Superior temporal gyrus (tissue), 1 donor: Measurements from ENCODE around the gene CARS2.
"Not testable (repeated sequence)": the region's sequence is repeated elsewhere in the genome, so short reads cannot be mapped to it uniquely, and the experiment has no call there.

Experiments used
- DNase-seq: peaks from one replicate; pipeline ENCODE4 v3.0.0-alpha.2; 2016; ENCODE audit errors: extremely low spot score

CARS2 gene

GRCh38 chr13:110706570-110707372 lies 855 bp upstream of the CARS2 start:
- DNase-seq = no peak

- DNase-seq = no peak
Observed at GRCh38 chr13:110705356-110705825, 525 bp downstream of the CARS2 start.

GRCh38 chr13:110702591-110703526 lies 3.1 kb downstream of the CARS2 start:
- DNase-seq = no peak

DNA sequence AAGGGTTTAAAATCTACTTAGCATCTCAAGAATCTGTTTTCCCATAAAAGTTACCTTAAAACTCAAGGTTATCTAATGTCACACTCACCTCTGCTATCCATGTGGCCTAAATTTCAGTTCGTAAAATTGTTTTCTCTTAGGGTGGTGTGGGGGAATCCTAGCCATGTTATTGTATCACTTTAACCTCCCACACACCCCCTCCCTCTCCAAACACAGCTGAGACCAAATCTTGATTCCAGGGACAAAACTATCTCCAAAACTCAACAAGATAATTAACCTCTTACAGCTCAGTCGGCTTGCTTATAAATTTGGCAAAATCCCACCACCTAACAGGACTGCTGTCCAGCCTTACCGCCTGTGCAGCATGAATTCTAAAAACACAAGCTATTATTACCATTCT lies 3.8 kb downstream of the CARS2 start:
- DNase-seq = no peak

DNA sequence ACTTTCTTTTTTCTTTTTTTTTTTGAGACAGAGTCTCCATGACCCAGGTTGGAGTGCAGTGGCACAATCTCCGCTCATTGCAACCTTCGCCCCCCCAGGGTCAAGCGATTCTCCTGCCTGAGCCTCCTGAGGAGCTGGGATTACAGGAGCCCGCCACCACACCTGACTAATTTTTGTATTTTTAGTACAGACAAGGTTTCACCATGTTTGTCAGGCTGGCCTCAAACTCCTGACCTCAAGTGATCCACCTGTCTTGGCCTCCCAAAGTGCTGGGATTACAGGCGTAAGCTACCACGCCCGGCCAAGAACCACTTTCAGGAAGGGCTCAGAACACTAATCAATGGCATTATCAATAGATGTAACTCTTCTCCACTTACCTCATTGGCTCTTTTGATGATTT lies 4.9 kb downstream of the CARS2 start:
- not testable (repeated sequence) for DNase-seq

DNA sequence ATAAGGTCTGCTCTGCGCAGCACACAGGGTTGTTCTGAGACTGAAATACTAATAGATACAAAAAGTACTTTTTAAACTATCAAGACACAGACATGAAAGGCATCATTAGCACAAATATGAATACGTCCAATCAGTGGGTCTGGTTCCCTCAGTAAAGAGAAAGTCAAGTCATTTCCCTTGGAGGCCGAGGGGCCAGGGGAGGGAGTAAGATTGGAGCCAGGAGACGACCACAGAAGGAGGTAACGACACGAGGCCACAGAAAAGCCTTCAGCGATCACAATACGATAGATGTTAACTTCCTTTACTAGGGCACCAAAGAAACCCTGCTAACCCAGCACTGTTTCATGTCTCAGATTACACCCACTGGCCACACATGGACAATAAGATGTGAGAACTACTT lies 5.3 kb downstream of the CARS2 start:
- DNase-seq = no peak

GRCh38 chr13:110700186-110700585 lies 5.7 kb downstream of the CARS2 start:
- no peak for DNase-seq

GRCh38 chr13:110699148-110700145 lies 6.5 kb downstream of the CARS2 start:
- DNase-seq = no peak

- no peak for DNase-seq
Observed at GRCh38 chr13:110698689-110699088, 7.2 kb downstream of the CARS2 start.

DNA sequence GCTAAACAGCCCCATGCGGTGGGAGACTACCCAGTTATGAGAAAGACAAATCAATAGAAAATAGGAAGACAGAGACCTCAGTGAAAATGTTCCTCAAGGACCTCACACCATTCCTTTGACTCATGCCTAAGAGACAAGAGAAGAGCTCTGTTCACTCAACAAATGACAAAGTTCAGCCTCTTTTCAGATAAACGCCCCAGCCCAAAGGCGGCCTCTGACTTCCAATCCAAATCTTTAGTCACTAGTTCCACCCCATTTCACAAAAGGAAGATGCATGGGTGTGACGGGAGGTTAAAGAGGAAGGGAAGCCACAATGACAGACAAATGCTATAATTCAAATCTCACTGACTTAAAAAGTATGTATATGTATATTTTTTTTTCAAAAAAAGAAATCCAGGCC lies 8.1 kb downstream of the CARS2 start:
- DNase-seq = no peak

- no peak for DNase-seq
Observed at GRCh38 chr13:110696776-110697175, 9.1 kb downstream of the CARS2 start.

DNA sequence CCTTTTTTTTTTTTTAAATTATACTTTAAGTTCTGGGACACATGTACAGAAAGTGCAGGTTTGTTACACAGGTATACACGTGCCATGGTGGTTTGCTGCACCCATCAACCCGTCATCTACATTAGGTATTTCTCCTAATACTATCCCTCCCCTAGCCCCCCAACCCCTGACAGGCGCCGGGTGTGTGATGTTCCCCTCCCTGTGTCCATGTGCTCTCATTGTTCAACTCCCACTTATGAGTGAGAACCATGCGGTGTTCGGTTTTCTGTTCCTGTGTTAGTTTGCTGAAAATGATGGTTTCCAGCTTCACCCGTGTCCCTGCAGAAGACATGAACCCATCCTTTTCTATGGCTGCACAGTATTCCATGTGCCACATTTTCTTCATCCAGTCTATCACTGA lies 10.1 kb downstream of the CARS2 start:
- not testable (repeated sequence) for DNase-seq

GRCh38 chr13:110690516-110690915 lies 15.4 kb downstream of the CARS2 start:
- DNase-seq = no peak

DNA sequence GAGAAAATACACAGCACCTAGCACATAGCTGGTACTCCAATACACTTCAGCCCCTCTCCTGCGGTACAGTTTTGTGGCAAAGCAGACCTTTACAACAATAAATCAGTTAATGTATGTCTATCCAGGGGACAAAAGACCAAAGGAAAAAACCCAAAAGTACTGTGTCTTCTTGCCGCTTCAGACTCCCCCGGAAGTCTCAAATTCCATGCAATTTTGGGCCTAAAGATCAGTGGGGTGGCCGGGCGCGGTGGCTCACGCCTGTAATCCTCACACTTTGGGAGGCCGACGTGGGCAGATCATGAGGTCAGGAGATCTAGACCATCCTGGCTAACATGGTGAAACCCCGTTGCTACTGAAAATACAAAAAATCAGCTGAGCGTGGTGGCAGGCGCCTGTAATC lies 16.2 kb downstream of the CARS2 start:
- no peak for DNase-seq

GRCh38 chr13:110689041-110689440 lies 16.9 kb downstream of the CARS2 start:
- DNase-seq = no peak

GRCh38 chr13:110687736-110688135 lies 18.2 kb downstream of the CARS2 start:
- no peak for DNase-seq

GRCh38 chr13:110685305-110686020 lies 20.5 kb downstream of the CARS2 start:
- no peak for DNase-seq

- no peak for DNase-seq
Observed at GRCh38 chr13:110684388-110685056, 21.4 kb downstream of the CARS2 start.

GRCh38 chr13:110683921-110684320 lies 22.0 kb downstream of the CARS2 start:
- DNase-seq = no peak

DNA sequence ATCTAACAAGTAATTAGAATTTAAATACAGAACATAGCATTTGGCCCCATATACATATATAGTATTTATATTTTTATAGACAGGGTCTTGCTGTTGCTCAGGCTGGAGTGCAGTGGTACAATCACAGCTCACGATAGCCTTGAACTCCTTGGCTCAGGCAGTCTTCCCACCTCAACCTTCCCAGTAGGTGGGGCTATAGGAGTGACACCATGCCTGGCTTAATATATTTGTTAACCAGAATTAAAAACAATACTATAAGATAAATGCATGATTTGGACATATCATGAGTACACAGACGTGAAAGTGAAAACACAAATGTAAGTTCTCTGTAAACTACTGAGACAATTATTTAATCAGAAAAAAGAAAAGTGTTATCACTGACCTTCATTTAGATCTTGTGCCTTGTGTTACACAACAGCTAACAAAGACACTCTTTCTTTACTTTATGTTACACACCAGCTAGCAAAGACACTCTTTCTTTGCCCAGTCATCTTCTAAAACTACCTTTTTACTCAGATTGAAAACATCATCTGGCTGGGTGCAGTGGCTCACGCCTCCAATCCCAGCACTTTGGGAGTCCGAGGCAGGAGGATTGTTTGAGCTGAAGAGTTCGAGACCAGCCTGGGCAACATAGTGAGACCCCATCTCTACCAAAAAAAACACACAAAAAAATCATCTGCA lies 22.6 kb downstream of the CARS2 start:
- DNase-seq = no peak
